Measurements from ENCODE around the gene POU2F3. TPM values are rescaled to one million over a fixed set of nuclear protein-coding genes. Genes with fewer than 3 reads are reported as not detected.

Gene POU2F3
- not detected in 2 replicates for total RNA-seq
- long read RNA-seq, result 0 reads

- DNase-seq (ENCODE audit: extremely low spot score, unreplicated experiment), result no peak
- Mint-ChIP-seq H3K36me3 (ENCODE audit: unreplicated experiment) (no peaks in the 10 kb centered on the region), H3K4me1 (ENCODE audit: unreplicated experiment) (no peaks in the 10 kb centered on the region), H3K27ac (ENCODE audit: unreplicated experiment) (no peak within 1 kb of the TSS), H3K9me3 (ENCODE audit: unreplicated experiment) (no peaks in the 10 kb centered on the region), H3K4me3 (ENCODE audit: unreplicated experiment) (no peak within 1 kb of the TSS), H3K27me3 (ENCODE audit: unreplicated experiment) (peaks cover 86% of the 10 kb centered on the region)
- no peak for TF ChIP-seq CTCF (IDR thresholded peaks at IDR 0.05)
Observed at GRCh38 chr11:120239713-120240640, at the start of gene POU2F3. Gene POU2F3, plus strand, starts transcription at chr11:120240140. Its CDS starts 204 bp downstream, at chr11:120240344.

GRCh38 chr11:120191058-120191457 lies 48.9 kb upstream of the POU2F3 start:
- Mint-ChIP-seq H3K27ac (ENCODE audit: unreplicated experiment) (no peak overlapping the region), H3K4me3 (ENCODE audit: unreplicated experiment) (no peak overlapping the region), H3K27me3 (ENCODE audit: unreplicated experiment) (peaks cover 53% of the 10 kb centered on the region), H3K4me1 (ENCODE audit: unreplicated experiment) (peaks cover 18% of the 10 kb centered on the region), H3K36me3 (ENCODE audit: unreplicated experiment) (no peaks in the 10 kb centered on the region), H3K9me3 (ENCODE audit: unreplicated experiment) (no peaks in the 10 kb centered on the region)
- no peak for DNase-seq (ENCODE audit: extremely low spot score, unreplicated experiment)
- TF ChIP-seq CTCF (IDR thresholded peaks at IDR 0.05), result no peak

GRCh38 chr11:120192831-120193625 lies 46.9 kb upstream of the POU2F3 start:
- no peak for TF ChIP-seq CTCF (IDR thresholded peaks at IDR 0.05)
- Mint-ChIP-seq H3K27me3 (ENCODE audit: unreplicated experiment) (peaks cover 57% of the 10 kb centered on the region), H3K4me1 (ENCODE audit: unreplicated experiment) (peaks cover 4% of the 10 kb centered on the region), H3K4me3 (ENCODE audit: unreplicated experiment) (no peak overlapping the region), H3K9me3 (ENCODE audit: unreplicated experiment) (no peaks in the 10 kb centered on the region), H3K27ac (ENCODE audit: unreplicated experiment) (no peak overlapping the region), H3K36me3 (ENCODE audit: unreplicated experiment) (no peaks in the 10 kb centered on the region)
- no peak for DNase-seq (ENCODE audit: extremely low spot score, unreplicated experiment)

DNA sequence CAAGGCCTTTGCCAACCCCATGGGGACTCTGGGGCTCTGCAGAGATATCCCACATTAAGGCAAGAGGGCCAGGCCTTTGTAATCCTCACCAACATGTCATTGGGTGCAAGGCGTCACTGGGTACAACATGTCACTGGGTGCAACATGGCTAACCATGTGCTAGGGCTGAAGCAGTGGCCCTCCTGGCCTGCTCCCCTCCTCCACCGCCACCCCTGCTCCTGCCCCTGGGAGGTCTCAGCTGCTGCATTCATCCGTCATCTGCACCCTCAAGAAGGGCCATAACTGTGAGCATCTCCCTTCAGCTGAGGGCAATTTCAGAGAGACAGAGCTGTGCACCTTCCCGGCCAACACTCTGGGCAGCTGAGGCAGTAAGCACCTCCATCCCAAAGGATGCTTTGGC lies 45.8 kb upstream of the POU2F3 start:
- H3K4me1 Mint-ChIP-seq (ENCODE audit: unreplicated experiment), result peaks cover 3% of the 10 kb centered on the region
- H3K36me3 Mint-ChIP-seq (ENCODE audit: unreplicated experiment), result no peaks in the 10 kb centered on the region
- DNase-seq (ENCODE audit: extremely low spot score, unreplicated experiment), result no peak
- H3K27ac Mint-ChIP-seq (ENCODE audit: unreplicated experiment), result no peak overlapping the region
- H3K9me3 Mint-ChIP-seq (ENCODE audit: unreplicated experiment), result no peaks in the 10 kb centered on the region
- H3K4me3 Mint-ChIP-seq (ENCODE audit: unreplicated experiment), result no peak overlapping the region
- H3K27me3 Mint-ChIP-seq (ENCODE audit: unreplicated experiment), result peaks cover 53% of the 10 kb centered on the region
- TF ChIP-seq CTCF (IDR thresholded peaks at IDR 0.05), result no peak
